ENCODE data around the gene RICTOR. TPM values are rescaled to one million over a fixed set of nuclear protein-coding genes. Genes with fewer than 3 reads are reported as not detected.

Gene RICTOR, protein sequence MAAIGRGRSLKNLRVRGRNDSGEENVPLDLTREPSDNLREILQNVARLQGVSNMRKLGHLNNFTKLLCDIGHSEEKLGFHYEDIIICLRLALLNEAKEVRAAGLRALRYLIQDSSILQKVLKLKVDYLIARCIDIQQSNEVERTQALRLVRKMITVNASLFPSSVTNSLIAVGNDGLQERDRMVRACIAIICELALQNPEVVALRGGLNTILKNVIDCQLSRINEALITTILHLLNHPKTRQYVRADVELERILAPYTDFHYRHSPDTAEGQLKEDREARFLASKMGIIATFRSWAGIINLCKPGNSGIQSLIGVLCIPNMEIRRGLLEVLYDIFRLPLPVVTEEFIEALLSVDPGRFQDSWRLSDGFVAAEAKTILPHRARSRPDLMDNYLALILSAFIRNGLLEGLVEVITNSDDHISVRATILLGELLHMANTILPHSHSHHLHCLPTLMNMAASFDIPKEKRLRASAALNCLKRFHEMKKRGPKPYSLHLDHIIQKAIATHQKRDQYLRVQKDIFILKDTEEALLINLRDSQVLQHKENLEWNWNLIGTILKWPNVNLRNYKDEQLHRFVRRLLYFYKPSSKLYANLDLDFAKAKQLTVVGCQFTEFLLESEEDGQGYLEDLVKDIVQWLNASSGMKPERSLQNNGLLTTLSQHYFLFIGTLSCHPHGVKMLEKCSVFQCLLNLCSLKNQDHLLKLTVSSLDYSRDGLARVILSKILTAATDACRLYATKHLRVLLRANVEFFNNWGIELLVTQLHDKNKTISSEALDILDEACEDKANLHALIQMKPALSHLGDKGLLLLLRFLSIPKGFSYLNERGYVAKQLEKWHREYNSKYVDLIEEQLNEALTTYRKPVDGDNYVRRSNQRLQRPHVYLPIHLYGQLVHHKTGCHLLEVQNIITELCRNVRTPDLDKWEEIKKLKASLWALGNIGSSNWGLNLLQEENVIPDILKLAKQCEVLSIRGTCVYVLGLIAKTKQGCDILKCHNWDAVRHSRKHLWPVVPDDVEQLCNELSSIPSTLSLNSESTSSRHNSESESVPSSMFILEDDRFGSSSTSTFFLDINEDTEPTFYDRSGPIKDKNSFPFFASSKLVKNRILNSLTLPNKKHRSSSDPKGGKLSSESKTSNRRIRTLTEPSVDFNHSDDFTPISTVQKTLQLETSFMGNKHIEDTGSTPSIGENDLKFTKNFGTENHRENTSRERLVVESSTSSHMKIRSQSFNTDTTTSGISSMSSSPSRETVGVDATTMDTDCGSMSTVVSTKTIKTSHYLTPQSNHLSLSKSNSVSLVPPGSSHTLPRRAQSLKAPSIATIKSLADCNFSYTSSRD (N-terminal part only)
- 35.0 TPM for total RNA-seq
- long read RNA-seq, full-length matches to known transcripts, result 3 of 10 reads
- long read RNA-seq, partial matches to known transcripts, result 1 of 10 reads
- long read RNA-seq, other reads (novel, unspliced or antisense), result 6 of 10 reads

DNA sequence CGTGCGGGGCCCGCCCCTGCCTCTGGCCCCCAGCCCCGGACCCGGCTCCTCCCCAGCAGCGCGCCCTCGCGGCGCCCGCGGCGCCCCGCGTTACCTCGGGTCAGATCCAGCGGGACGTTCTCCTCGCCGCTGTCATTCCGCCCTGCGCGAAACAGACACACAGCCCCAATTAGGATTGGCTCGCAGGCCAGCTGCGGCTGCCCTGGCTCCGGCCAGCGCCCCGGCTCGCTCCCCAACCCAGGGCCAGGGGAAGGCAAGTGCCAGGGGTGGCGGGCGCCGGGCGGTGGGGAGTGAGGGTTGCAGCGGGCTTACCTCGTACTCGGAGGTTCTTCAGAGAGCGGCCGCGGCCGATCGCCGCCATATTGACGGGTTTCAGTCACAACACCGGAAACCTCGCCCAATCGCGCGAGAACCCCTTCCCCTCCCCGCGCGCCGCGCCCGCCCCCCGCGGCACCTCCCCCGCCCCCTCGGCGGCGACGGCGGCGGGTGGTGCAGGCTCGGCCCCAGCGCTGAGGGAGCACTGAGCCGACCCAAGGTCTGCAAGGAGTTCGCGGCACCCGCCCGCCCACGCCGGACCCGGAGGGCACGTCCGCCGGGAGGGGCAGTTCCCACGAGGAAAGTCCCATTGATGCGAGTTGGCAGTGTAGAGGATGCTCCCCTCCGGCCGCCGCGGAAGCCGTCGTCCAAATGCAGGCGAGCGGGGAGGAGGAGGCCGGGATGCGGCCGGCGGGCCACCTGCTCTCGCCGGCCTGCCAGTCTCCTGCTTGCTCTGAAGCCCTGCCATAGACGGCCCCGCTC, at the start of gene RICTOR:
TSS of gene RICTOR (minus strand) at position 383 of the 798 bp plus-strand sequence. CDS start at position 361, 22 bp downstream.
- Histone ChIP-seq H3K9me3 (replicated peaks) (no peaks in the 10 kb centered on the region), H3K27me3 (ENCODE audit: low read depth) (no peaks in the 10 kb centered on the region), H3K36me3 (no peaks in the 10 kb centered on the region), H3K4me3 (peak within 1 kb of the TSS; percentile 91), H3K27ac (replicated peaks) (peak within 1 kb of the TSS; percentile 99), H3K4me1 (peaks cover 66% of the 10 kb centered on the region)
- TF ChIP-seq, protein P1, sequence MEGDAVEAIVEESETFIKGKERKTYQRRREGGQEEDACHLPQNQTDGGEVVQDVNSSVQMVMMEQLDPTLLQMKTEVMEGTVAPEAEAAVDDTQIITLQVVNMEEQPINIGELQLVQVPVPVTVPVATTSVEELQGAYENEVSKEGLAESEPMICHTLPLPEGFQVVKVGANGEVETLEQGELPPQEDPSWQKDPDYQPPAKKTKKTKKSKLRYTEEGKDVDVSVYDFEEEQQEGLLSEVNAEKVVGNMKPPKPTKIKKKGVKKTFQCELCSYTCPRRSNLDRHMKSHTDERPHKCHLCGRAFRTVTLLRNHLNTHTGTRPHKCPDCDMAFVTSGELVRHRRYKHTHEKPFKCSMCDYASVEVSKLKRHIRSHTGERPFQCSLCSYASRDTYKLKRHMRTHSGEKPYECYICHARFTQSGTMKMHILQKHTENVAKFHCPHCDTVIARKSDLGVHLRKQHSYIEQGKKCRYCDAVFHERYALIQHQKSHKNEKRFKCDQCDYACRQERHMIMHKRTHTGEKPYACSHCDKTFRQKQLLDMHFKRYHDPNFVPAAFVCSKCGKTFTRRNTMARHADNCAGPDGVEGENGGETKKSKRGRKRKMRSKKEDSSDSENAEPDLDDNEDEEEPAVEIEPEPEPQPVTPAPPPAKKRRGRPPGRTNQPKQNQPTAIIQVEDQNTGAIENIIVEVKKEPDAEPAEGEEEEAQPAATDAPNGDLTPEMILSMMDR (IDR thresholded peaks at IDR 0.05; ENCODE audit: borderline replicate concordance), result no peak
- peak; percentile 95 for DNase-seq
- intact Hi-C loops (cut with micrococcal nuclease), result no loop called here

GRCh38 chr5:39121922-39122321, 47.7 kb upstream of the RICTOR start:
- no peaks in the 10 kb centered on the region for H3K9me3 ChIP-seq (replicated peaks)
- no peak for DNase-seq
- H3K4me1 ChIP-seq, result no peaks in the 10 kb centered on the region
- H3K4me3 ChIP-seq, result no peak overlapping the region
- no peak overlapping the region for H3K27ac ChIP-seq (replicated peaks)
- TF ChIP-seq, protein P1 (IDR thresholded peaks at IDR 0.05; ENCODE audit: borderline replicate concordance), result no peak
- H3K27me3 ChIP-seq (ENCODE audit: low read depth), result peaks cover 13% of the 10 kb centered on the region
- H3K36me3 ChIP-seq, result no peaks in the 10 kb centered on the region
- intact Hi-C loops (cut with micrococcal nuclease), result no loop called here

DNA sequence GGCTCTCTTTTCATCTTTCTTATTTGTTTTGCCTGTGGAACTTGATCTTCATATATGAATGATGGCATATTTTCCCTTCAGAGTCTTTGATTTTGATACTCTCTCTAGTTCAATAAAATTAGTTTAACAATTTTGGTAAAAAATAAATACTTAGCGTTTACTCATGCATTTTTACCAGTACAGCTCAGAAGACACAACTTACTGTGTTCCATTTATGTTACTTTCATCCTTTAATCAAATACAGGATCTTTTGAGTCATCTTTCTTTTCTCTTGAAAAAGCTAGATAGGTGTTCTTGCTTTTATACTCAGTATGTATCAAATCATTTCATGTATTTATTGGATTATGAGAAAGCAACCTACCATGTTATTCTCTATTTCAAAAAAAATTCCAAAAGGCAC, 47.1 kb upstream of the RICTOR start:
- TF ChIP-seq, protein P1 (IDR thresholded peaks at IDR 0.05; ENCODE audit: borderline replicate concordance), result no peak
- Histone ChIP-seq H3K27me3 (ENCODE audit: low read depth) (peaks cover 12% of the 10 kb centered on the region), H3K9me3 (replicated peaks) (no peaks in the 10 kb centered on the region), H3K4me1 (no peaks in the 10 kb centered on the region), H3K36me3 (no peaks in the 10 kb centered on the region), H3K4me3 (no peak overlapping the region), H3K27ac (replicated peaks) (no peak overlapping the region)
- intact Hi-C loops (cut with micrococcal nuclease), result no loop called here
- no peak for DNase-seq

DNA sequence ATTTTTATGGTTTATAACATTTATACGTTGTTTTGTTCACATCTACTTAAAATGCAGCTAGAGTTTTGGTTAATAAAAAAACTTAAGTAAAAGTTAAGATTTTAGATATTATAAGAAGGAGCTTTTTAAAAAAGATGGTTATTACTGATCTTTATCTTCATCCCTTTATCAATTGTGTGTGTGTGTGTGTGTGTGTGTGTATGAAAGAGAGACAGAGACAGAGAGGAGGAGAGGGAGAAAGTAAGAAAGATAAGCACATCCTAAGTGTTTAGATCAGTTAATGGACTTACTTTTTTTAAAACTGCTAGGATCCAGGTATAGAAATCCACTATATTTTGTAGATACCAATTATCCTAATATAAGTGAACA, 45.8 kb upstream of the RICTOR start:
- no peak overlapping the region for H3K27ac ChIP-seq (replicated peaks)
- TF ChIP-seq, protein P1 (IDR thresholded peaks at IDR 0.05; ENCODE audit: borderline replicate concordance), result no peak
- no peak for DNase-seq
- intact Hi-C loops (cut with micrococcal nuclease), result no loop called here
- H3K9me3 ChIP-seq (replicated peaks), result no peaks in the 10 kb centered on the region
- no peaks in the 10 kb centered on the region for H3K36me3 ChIP-seq
- no peak overlapping the region for H3K4me3 ChIP-seq
- peaks cover 4% of the 10 kb centered on the region for H3K27me3 ChIP-seq (ENCODE audit: low read depth)
- H3K4me1 ChIP-seq, result no peaks in the 10 kb centered on the region

Measured in left ventricle myocardium inferior (tissue), 1 donor.